Heart left ventricle (tissue), 16 donors: ENCODE results near the gene GALNTL6. TPM values are rescaled to one million over a fixed set of nuclear protein-coding genes. Genes with fewer than 3 reads are reported as not detected.
"Not testable (repeated sequence)": the region's sequence is repeated elsewhere in the genome, so short reads cannot be mapped to it uniquely, and the experiment has no call there.

ENCODE experiments used
- ATAC-seq, 4 donors: fragments of 200-7000 bp; cut with Tn5 transposase; one replicate each; pipeline ENCODE4 v1.9.1; 2020 to 2022; ENCODE audit warnings: moderate library complexity in 4 of 4, mild to moderate bottlenecking in 3 of 4, moderate number of reproducible peaks in 1 of 4
- DNase-seq, 5 donors: peaks; one replicate each; pipeline ENCODE4 v3.0.0-alpha.2; 2020
- H3K27ac ChIP-seq, 12 donors: fragments of 200-600 bp; sonication (generic) in 4 of 12; one replicate each; pipeline versions ENCODE4 v1.5.0 to v1.8.0; 2016 to 2022; ENCODE audit warnings: mild to moderate bottlenecking in 2 of 12
- H3K27me3 ChIP-seq, 9 donors: fragments of 200-600 bp; sonication (generic) in 2 of 9; one replicate each; pipeline versions ENCODE4 v1.5.1 to v1.8.0; 2016 to 2022; ENCODE audit warnings: mild to moderate bottlenecking in 3 of 9
- H3K36me3 ChIP-seq, 9 donors: fragments of 200-600 bp; sonication (generic) in 2 of 9; one replicate each; pipeline versions ENCODE4 v1.5.0 to v1.8.0; 2018 to 2022; ENCODE audit warnings: mild to moderate bottlenecking in 2 of 9
- H3K4me1 ChIP-seq, 12 donors: fragments of 200-600 bp; sonication (generic) in 4 of 12; one replicate each; pipeline versions ENCODE4 v1.5.0 to v1.8.0; 2016 to 2022; ENCODE audit warnings: mild to moderate bottlenecking in 3 of 12
- H3K4me3 ChIP-seq, 12 donors: fragments of 200-600 bp; sonication (generic) in 4 of 12; one replicate each; pipeline versions ENCODE4 v1.5.0 to v1.8.0; 2017 to 2022; ENCODE audit warnings: mild to moderate bottlenecking in 9 of 12, moderate library complexity in 4 of 12
- H3K9me3 ChIP-seq, 12 donors: fragments of 200-600 bp; sonication (generic) in 4 of 12; one replicate each; pipeline versions ENCODE4 v1.5.0 to v1.8.0; 2016 to 2022; ENCODE audit warnings: mild to moderate bottlenecking in 1 of 12
- POLR2A ChIP-seq, 2 donors: fragments of 450-650 bp; IDR thresholded peaks; one replicate each; pipeline ENCODE4 v1.6.1; 2017; ENCODE audit warnings: antibody characterized with exemption in 2 of 2, mild to moderate bottlenecking in 2 of 2, moderate library complexity in 2 of 2
- WGBS, 4 donors: extraction: QIAGEN DNeasy Blood & Tissue Kit in 2 of 4; methylation state at CpG; one replicate each; pipeline versions ENCODE4 v1.1.5 to v1.1.7; 2013 to 2018; 5-methylcytosine and 5-hydroxymethylcytosine counted together
- intact Hi-C, 10 donors: fragments of 100-400 bp; cut with DNase I; formaldehyde crosslinking; loops; one replicate each; pipeline versions ENCODE4 v1.11.1 to v1.14.2; 2022
- polyA plus RNA-seq, 2 donors: library from polyadenylated mRNA; stranded (reverse); fragments of 200-250 nt; gene quantifications; one replicate each; pipeline ENCODE4 v1.2.3, GENCODE V29; 2013
- total RNA-seq, 9 donors: library from RNA; depleted of rRNA in 2 of 9; stranded (reverse); fragments of >200 nt in 2 of 9; fragmentation: NEBNext Ultra II Directional in 3 of 9; extraction: Animal tissue kit (Norgen Biotek cat#: 25700) in 3 of 9; gene quantifications; one replicate each; pipeline versions ENCODE4 v1.1.0 to v1.2.4, GENCODE V29; 2016 to 2023
- TF ChIP-seq, protein P1 (sequence below), 12 donors: fragments of 200-600 bp; sonication (generic) in 4 of 12; IDR thresholded peaks; one replicate each; pipeline versions ENCODE4 v1.5.0 to v1.8.0; 2018 to 2022; ENCODE audit warnings: antibody characterized with exemption in 12 of 12, mild to moderate bottlenecking in 5 of 12
- donor health status: ischemic (EF 13 %, LVEDD 7.1; RV severe dilation, severe dysfunction).
- donor health status: healthy with polysubstance abuse.
- donor health status: DM: no; HTN: yes; CAD: no.
- donor health status: DM: no; HTN: no; CAD: no.
- donor health status: ischemic (EF 25% LVEDD 6.9; RV normal size, moderate dysfunction).
- donor health status: ischemic (EF 25% LVEDD 5.7; RV mildly dilated, moderate dysfunction).
- donor health status: healthy.
- donor health status: DM: yes; HTN: yes; CAD: no.
- donor health status: ischemic (EF 35%, LVEDD 5.7; RV mildly dilated, moderate dysfunction).
- donor health status: nonischemic (EF 11% LVEDD 7.7; RV severe dilation, severe dysfunction).
- donor health status: DM: yes; HTN: yes; CAD: no.
- donor health status: PGD.
- donor health status: ischemic (EF 29% LVEDD 5.4; RV normal size, mild dysfunction).
- donor health status: nonischemic (EF 23%, LVEDD 6.1; RV moderate dilation, normal function).

The GALNTL6 gene
- total and polyA plus RNA-seq, 11 donors, result 0.33 to 0.52 TPM; not detected in 9

DNA sequence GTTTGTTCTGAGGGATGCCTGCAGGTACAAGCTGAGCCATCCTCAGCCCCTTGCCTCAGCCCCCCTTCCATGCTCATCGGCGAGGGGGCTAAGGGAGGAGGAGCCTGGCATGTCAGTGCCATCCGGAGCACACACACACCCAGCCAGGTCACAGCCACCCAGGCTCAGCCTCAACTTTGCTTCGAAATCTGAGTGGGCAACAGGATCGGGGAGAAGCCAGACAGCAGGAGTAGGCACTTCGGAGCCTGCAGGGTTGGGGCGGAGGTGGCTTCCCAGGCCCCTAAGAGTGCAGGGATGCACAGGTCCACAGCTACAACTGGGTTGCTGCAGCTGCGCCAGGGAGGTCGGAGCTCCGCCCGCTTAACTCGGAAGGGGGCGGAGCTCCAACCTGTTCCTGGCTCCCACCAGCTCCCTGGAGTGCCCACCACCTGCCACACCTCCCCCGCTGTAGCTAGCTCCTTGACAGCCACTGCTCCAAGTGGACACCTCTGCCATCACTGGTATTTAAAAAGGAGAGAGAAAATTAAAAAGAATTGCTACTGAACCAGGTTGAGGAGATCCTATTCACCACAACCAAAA, 1162.5 kb downstream of the GALNTL6 start:
- Histone ChIP-seq H3K27me3 (peaks cover 0 to 5% (median 0%) of the 10 kb centered on the region in 9 donors), H3K9me3 (peaks cover 0 to 8% (median 0%) of the 10 kb centered on the region in 12 donors), H3K27ac (no peak overlapping the region), H3K4me3 (no peak overlapping the region), H3K36me3 (no peaks in the 10 kb centered on the region), H3K4me1 (no peaks in the 10 kb centered on the region)
- ATAC-seq (no peak), DNase-seq (no peak)
- TF ChIP-seq, protein P1, sequence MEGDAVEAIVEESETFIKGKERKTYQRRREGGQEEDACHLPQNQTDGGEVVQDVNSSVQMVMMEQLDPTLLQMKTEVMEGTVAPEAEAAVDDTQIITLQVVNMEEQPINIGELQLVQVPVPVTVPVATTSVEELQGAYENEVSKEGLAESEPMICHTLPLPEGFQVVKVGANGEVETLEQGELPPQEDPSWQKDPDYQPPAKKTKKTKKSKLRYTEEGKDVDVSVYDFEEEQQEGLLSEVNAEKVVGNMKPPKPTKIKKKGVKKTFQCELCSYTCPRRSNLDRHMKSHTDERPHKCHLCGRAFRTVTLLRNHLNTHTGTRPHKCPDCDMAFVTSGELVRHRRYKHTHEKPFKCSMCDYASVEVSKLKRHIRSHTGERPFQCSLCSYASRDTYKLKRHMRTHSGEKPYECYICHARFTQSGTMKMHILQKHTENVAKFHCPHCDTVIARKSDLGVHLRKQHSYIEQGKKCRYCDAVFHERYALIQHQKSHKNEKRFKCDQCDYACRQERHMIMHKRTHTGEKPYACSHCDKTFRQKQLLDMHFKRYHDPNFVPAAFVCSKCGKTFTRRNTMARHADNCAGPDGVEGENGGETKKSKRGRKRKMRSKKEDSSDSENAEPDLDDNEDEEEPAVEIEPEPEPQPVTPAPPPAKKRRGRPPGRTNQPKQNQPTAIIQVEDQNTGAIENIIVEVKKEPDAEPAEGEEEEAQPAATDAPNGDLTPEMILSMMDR (IDR thresholded peaks at IDR 0.05), result no peak
- no peak for TF ChIP-seq POLR2A (IDR thresholded peaks at IDR 0.05)
- intact Hi-C loops, result no loop called here
- WGBS, 4 donors, result 86 to 92% (median 90%) methylated on average over 3 to 14 of the region's 14 CpGs

DNA sequence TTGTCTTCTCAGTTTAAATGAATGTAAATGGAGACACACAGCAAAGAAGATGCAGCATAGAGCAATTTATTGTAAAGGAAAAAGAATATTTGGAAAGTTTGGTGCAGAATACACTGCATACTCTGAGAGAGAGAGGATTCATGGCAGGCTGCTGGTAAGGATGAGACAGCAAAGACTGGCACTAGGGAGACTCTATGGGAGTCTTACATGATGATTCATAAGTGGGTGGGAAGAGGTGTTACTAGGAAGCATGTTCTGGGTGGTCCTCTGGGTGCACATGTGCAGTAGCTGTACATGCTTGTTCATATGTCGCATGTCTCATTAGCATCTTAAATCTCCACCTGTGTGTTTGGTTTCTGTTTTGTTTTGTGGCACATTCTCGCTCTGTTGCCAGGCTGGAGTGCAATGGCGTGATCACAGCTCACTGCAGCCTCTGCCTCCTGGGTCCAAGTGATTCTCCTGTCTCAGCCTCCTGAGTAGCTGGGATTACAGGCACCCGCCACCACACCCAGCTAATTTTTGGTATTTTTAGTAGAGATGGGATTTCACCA, 1164.4 kb downstream of the GALNTL6 start:
- H3K4me1 ChIP-seq, H3K9me3 ChIP-seq, ATAC-seq, DNase-seq, H3K27me3 ChIP-seq, H3K4me3 ChIP-seq, H3K27ac ChIP-seq, intact Hi-C loops, H3K36me3 ChIP-seq: not testable (repeated sequence)
- WGBS, 4 donors, result 80 to 93% (median 91%) methylated on average over 4 of the region's 4 CpGs

DNA sequence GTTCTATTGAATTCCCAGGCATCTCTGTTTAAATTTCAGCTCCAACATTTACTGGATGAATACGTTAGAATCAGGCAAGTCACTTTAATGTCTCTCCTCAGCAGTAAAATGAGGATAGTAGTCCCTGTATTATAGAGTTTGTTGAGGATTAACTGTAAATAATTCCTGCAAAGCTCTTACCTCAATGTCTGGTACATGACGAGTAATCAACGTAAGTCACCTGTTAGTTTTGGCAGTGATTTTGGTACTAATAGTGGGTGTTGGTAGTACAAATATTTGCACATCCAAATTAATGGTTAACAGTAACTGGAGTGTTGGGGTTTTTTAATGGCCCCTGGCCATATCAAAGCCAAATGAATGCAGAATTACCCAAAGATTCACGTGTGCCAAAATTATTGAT, 1165.6 kb downstream of the GALNTL6 start:
- no peak overlapping the region for H3K27ac ChIP-seq
- TF ChIP-seq POLR2A (IDR thresholded peaks at IDR 0.05), result no peak
- TF ChIP-seq, protein P1 (IDR thresholded peaks at IDR 0.05), result no peak
- ATAC-seq (no peak), DNase-seq (no peak)
- H3K4me3 ChIP-seq, result no peak overlapping the region
- H3K27me3 ChIP-seq, result peaks cover 0 to 5% (median 0%) of the 10 kb centered on the region in 9 donors
- H3K9me3 ChIP-seq, result peaks cover 0 to 7% (median 0%) of the 10 kb centered on the region in 12 donors
- H3K4me1 ChIP-seq, result no peaks in the 10 kb centered on the region
- intact Hi-C loops, result no loop called here
- H3K36me3 ChIP-seq, result no peaks in the 10 kb centered on the region
- WGBS, 4 donors, result 68 to 78% (median 75%) methylated on average over 4 of the region's 4 CpGs

DNA sequence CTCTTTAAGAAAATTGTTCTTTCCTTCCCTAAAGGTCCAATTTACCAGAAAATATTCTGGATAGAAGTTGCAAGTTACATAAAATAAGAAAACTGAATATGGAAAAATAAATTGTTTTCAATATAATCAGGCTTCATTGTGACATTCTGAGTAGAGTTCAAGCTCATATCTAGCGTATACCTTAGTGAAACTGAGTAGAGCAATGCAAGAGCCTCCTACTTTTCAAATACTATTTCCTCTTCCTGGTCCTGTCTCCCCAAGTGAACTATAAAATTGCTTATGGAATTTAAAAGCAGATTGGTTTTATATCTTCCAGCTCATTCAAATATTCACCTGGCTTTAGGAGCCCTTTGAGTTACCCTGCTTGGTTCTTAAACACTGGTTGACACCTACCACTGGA, 1166.1 kb downstream of the GALNTL6 start:
- Histone ChIP-seq H3K27me3 (peaks cover 0 to 5% (median 0%) of the 10 kb centered on the region in 9 donors), H3K36me3 (no peaks in the 10 kb centered on the region), H3K27ac (no peak overlapping the region), H3K4me1 (no peaks in the 10 kb centered on the region), H3K4me3 (no peak overlapping the region), H3K9me3 (peaks cover 0 to 7% (median 0%) of the 10 kb centered on the region in 12 donors)
- TF ChIP-seq, protein P1 (IDR thresholded peaks at IDR 0.05), result no peak
- no peak for TF ChIP-seq POLR2A (IDR thresholded peaks at IDR 0.05)
- DNase-seq (no peak), ATAC-seq (no peak)
- WGBS, 4 donors, result 90 to 93% (median 92%) methylated on average over 1 of the region's 1 CpG
- intact Hi-C loops, result no loop called here
